D721Med (cell line): ENCODE data around the gene GLRX5.
"Not testable (repeated sequence)": the region's sequence is repeated elsewhere in the genome, so short reads cannot be mapped to it uniquely, and the experiment has no call there.

Experiments
- DNase-seq: peaks from one replicate; pipeline ENCODE4 v3.0.0; 2011; ENCODE audit warnings: low spot score; ENCODE audit not compliant: insufficient read length
- FAIRE-seq: peaks from 2 replicates; lab custom pipeline; 2011; peaks lifted over from hg19 to GRCh38; lab: Jason Lieb, UNC
- CTCF ChIP-seq: IDR thresholded peaks from 2 replicates; pipeline ENCODE4 v1.5.1; 2012; ENCODE audit warnings: mild to moderate bottlenecking, control low read depth; ENCODE audit not compliant: insufficient read depth; ENCODE audit errors: missing control alignments

GLRX5 gene

GRCh38 chr14:95505030-95505589, 29.7 kb upstream of the GLRX5 start:
- DNase-seq (no peak), FAIRE-seq (no peak)
- TF ChIP-seq CTCF: no peak

- no peak for FAIRE-seq
- DNase-seq: no peak
- TF ChIP-seq CTCF: no peak
Observed at GRCh38 chr14:95507174-95507573, 27.7 kb upstream of the GLRX5 start.

GRCh38 chr14:95507701-95508103, 27.1 kb upstream of the GLRX5 start:
- no peak for TF ChIP-seq CTCF
- no peak for DNase-seq
- FAIRE-seq: no peak

- FAIRE-seq: no peak
- no peak for TF ChIP-seq CTCF
- no peak for DNase-seq
Observed at GRCh38 chr14:95508377-95508776, 26.5 kb upstream of the GLRX5 start.

GRCh38 chr14:95509495-95509894, 25.4 kb upstream of the GLRX5 start:
- DNase-seq (no peak), FAIRE-seq (no peak)
- TF ChIP-seq CTCF: no peak

GRCh38 chr14:95510344-95510743, 24.5 kb upstream of the GLRX5 start:
- FAIRE-seq, DNase-seq: not testable (repeated sequence)

- no peak for DNase-seq
- TF ChIP-seq CTCF: no peak
- FAIRE-seq: no peak
Observed at GRCh38 chr14:95510804-95511203, 24.0 kb upstream of the GLRX5 start.

- no peak for FAIRE-seq
Observed at GRCh38 chr14:95511687-95512086, 23.2 kb upstream of the GLRX5 start.

More at GRCh38 chr14:95511687-95512086, 23.2 kb upstream of the GLRX5 start:
- TF ChIP-seq CTCF: no peak
- DNase-seq: no peak
